D721Med (cell line): ENCODE data around the gene NKX2-3.

Source experiments
- DNase-seq: peaks from one replicate; pipeline ENCODE4 v3.0.0; 2011; ENCODE audit warnings: low spot score; ENCODE audit not compliant: insufficient read length
- FAIRE-seq: peaks from 2 replicates; lab custom pipeline; 2011; peaks lifted over from hg19 to GRCh38; lab: Jason Lieb, UNC
- CTCF ChIP-seq: IDR thresholded peaks from 2 replicates; pipeline ENCODE4 v1.5.1; 2012; ENCODE audit warnings: mild to moderate bottlenecking, control low read depth; ENCODE audit not compliant: insufficient read depth; ENCODE audit errors: missing control alignments

The NKX2-3 gene

GRCh38 chr10:99522470-99523250 is 10.1 kb upstream of the NKX2-3 start:
- no peak for FAIRE-seq
- no peak for TF ChIP-seq CTCF
- no peak for DNase-seq

- DNase-seq (no peak), FAIRE-seq (no peak)
- no peak for TF ChIP-seq CTCF
Observed at GRCh38 chr10:99523251-99523773, 9.4 kb upstream of the NKX2-3 start.

GRCh38 chr10:99524050-99524666 is 8.6 kb upstream of the NKX2-3 start:
- FAIRE-seq = no peak
- TF ChIP-seq CTCF = no peak
- no peak for DNase-seq

- no peak for FAIRE-seq
- DNase-seq = no peak
- TF ChIP-seq CTCF = no peak
Observed at GRCh38 chr10:99524736-99525380, 7.9 kb upstream of the NKX2-3 start.

GRCh38 chr10:99525897-99526296 is 6.8 kb upstream of the NKX2-3 start:
- FAIRE-seq = no peak
- no peak for TF ChIP-seq CTCF
- DNase-seq = no peak

- FAIRE-seq (no peak), DNase-seq (no peak)
- TF ChIP-seq CTCF = no peak
Observed at GRCh38 chr10:99526861-99527504, 5.8 kb upstream of the NKX2-3 start.
